Measurements from ENCODE around the gene BPIFA3.

BPIFA3 gene

GRCh38 chr20:33267701-33268100 is 50.5 kb downstream of the BPIFA3 start:
- DNase-seq = no peak

- DNase-seq = no peak
These were observed 55.2 kb downstream of the BPIFA3 start for GRCh38 chr20:33272155-33272873.

GRCh38 chr20:33273117-33273851 is 56.1 kb downstream of the BPIFA3 start:
- DNase-seq = peak; percentile 11 to 31

DNA sequence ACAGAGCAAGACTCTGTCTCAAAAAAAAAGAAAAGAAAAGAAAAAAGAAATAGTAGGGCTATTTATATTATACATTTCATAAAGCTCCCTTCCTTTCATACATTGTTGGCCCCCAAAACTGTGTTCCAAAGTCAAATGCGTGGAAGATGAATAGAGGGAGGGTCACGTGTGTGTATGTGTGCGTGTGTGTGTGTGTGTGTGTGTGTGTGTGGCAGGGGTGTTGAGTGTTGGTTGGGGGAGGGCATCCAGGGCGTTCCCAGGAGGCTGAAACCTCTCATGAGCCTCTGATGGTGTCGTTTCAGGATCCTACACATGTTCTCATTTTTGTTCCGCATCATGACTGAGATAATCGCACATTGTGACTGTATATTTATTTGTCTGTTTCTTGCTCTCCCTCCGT is 58.1 kb downstream of the BPIFA3 start:
- DNase-seq = no peak

- no peak for DNase-seq
These were observed 58.7 kb downstream of the BPIFA3 start for GRCh38 chr20:33275871-33276270.

- DNase-seq = no peak
These were observed 59.4 kb downstream of the BPIFA3 start for GRCh38 chr20:33276303-33277113.

All from activated CD4-positive, alpha-beta T cell treated with anti-CD3 and anti-CD28 coated beads, Interleukin-2, amount 50 U/mL, for 48 hours (primary cell).